A549 (cell line): ENCODE measurements around the gene PXDN. TPM values are rescaled to one million over a fixed set of nuclear protein-coding genes. Genes with fewer than 3 reads are reported as not detected.

Experiments
- ATAC-seq, 2 experiments: fragments of 200-7000 bp in 1 of 2; fragments of >200 bp in 1 of 2; cut with Nextera tagmentation in 1 of 2; cut with Tn5 transposase in 1 of 2; 3 replicates each; pipeline versions ENCODE4 v1.8.0 to v1.9.1; 2018 to 2020; ENCODE audit warnings: mild to moderate bottlenecking in 1 of 2, moderate library complexity in 1 of 2
- CTCF ChIA-PET: fragments of 300-600 bp; sonication (Branson Sonifier 250); formaldehyde crosslinking; extraction: SDS; loops from one replicate; lab custom pipeline; 2021; ENCODE audit warnings: antibody characterized with exemption, inconsistent platforms; lab: Yijun Ruan, JAX
- POLR2A ChIA-PET: fragments of 350-600 bp; formaldehyde crosslinking; extraction: SDS; loops from one replicate; lab custom pipeline; 2021; ENCODE audit warnings: antibody characterized with exemption, inconsistent platforms; lab: Yijun Ruan, JAX
- DNase-seq, 2 experiments: peaks; one replicate each; pipeline versions ENCODE4 v3.0.0 to v3.0.0-alpha.2; 2011 to 2016; ENCODE audit warnings: low read depth in 1 of 2, low spot score in 1 of 2
- FAIRE-seq: peaks from 2 replicates; lab custom pipeline; 2011; peaks lifted over from hg19 to GRCh38; lab: Jason Lieb, UNC
- H3K27ac ChIP-seq, 2 experiments: fragments of >200 bp; sonication (Bioruptor Twin); formaldehyde crosslinking; 3 replicates each; pipeline ENCODE4 v1.5.1; 2016 to 2017
- H3K4me1 ChIP-seq: fragments of >200 bp; sonication (Bioruptor Twin); formaldehyde crosslinking; 3 replicates; pipeline ENCODE4 v1.6.1; 2016
- H3K4me2 ChIP-seq: fragments of >200 bp; sonication (Bioruptor Twin); formaldehyde crosslinking; 3 replicates; pipeline ENCODE4 v1.6.1; 2016
- H3K4me3 ChIP-seq: fragments of >200 bp; sonication (Bioruptor Twin); formaldehyde crosslinking; 3 replicates; pipeline ENCODE4 v1.5.1; 2016
- H3K9me3 ChIP-seq: fragments of >200 bp; sonication (Bioruptor Twin); formaldehyde crosslinking; 3 replicates; pipeline ENCODE4 v1.6.1; 2016
- BHLHE40 ChIP-seq: IDR thresholded peaks from 2 replicates; pipeline ENCODE4 v1.6.1; 2012; ENCODE audit warnings: low read depth, low read length, inconsistent platforms
- CBX2 ChIP-seq: fragments of 200-600 bp; sonication (generic); IDR thresholded peaks from 2 replicates; pipeline ENCODE4 v1.6.1; 2016; ENCODE audit warnings: low read depth, mild to moderate bottlenecking, borderline replicate concordance
- CEBPB ChIP-seq, 2 experiments: fragments of >200 bp in 1 of 2; sonication (Bioruptor Twin) in 1 of 2; formaldehyde crosslinking in 1 of 2; IDR thresholded peaks; 2 replicates each; pipeline ENCODE4 v1.6.1; 2012 to 2016
- ESRRA ChIP-seq: fragments of 150-350 bp; IDR thresholded peaks from 2 replicates; pipeline ENCODE4 v1.6.1; 2014; ENCODE audit warnings: mild to moderate bottlenecking, low read length, borderline replicate concordance
- HDAC2 ChIP-seq: fragments of 200-600 bp; sonication (generic); IDR thresholded peaks from 2 replicates; pipeline ENCODE4 v1.6.1; 2016
- HOXA7 ChIP-seq: fragments of 250-450 bp; sonication (Bioruptor Pico); IDR thresholded peaks from 2 replicates; pipeline ENCODE4 v1.5.0; 2020; ENCODE audit warnings: mild to moderate bottlenecking, moderate library complexity
- JUN ChIP-seq, 2 experiments: fragments of >200 bp; sonication (Bioruptor Twin); formaldehyde crosslinking; IDR thresholded peaks; 2 replicates in 1 of 2; 3 replicates in 1 of 2; pipeline ENCODE4 v1.6.1; 2016 to 2017
- JUNB ChIP-seq: fragments of >200 bp; sonication (Bioruptor Twin); formaldehyde crosslinking; IDR thresholded peaks from 2 replicates; pipeline ENCODE4 v1.6.1; 2016
- MAFK ChIP-seq: fragments of 450-650 bp; IDR thresholded peaks from 2 replicates; pipeline ENCODE4 v1.6.1; 2014; ENCODE audit not compliant: partially characterized antibody
- NFE2L2 ChIP-seq: fragments of 150-350 bp; conservative IDR thresholded peaks from 2 replicates; pipeline ENCODE4 v1.6.1; 2014; ENCODE audit warnings: low read length
- NPAS2 ChIP-seq: fragments of 250-450 bp; sonication (Bioruptor Pico); IDR thresholded peaks from 2 replicates; pipeline ENCODE4 v1.8.0; 2022; ENCODE audit warnings: mild to moderate bottlenecking, moderate library complexity, borderline replicate concordance
- NR3C1 ChIP-seq: fragments of >200 bp; sonication (Bioruptor Twin); formaldehyde crosslinking; IDR thresholded peaks from 3 replicates; pipeline ENCODE4 v1.6.1; 2017
- POLR2A ChIP-seq: IDR thresholded peaks from 2 replicates; pipeline ENCODE4 v1.6.1; 2012; ENCODE audit warnings: mild to moderate bottlenecking, low read length
- POLR2AphosphoS2 ChIP-seq: conservative IDR thresholded peaks from 2 replicates; pipeline ENCODE4 v1.6.1; 2012; ENCODE audit warnings: low read length, improper control_type of control experiment, inconsistent platforms
- RAD21 ChIP-seq, 2 experiments: fragments of >200 bp in 1 of 2; sonication (Bioruptor Twin) in 1 of 2; formaldehyde crosslinking in 1 of 2; IDR thresholded peaks in 1 of 2; conservative IDR thresholded peaks in 1 of 2; 2 replicates in 1 of 2; 3 replicates in 1 of 2; pipeline ENCODE4 v1.6.1; 2012 to 2018; ENCODE audit warnings: inconsistent platforms in 1 of 2
- RCOR1 ChIP-seq: fragments of 150-350 bp; IDR thresholded peaks from 2 replicates; pipeline ENCODE4 v1.6.1; 2014; ENCODE audit warnings: antibody characterized with exemption, low read length, low read depth
- RFX5 ChIP-seq: fragments of 450-650 bp; IDR thresholded peaks from 2 replicates; pipeline ENCODE4 v1.7.1; 2014; ENCODE audit warnings: antibody characterized with exemption, mild to moderate bottlenecking, moderate library complexity
- ZC3H11A ChIP-seq: fragments of 450-650 bp; IDR thresholded peaks from 2 replicates; pipeline ENCODE4 v1.6.1; 2014; ENCODE audit warnings: antibody characterized with exemption, mild to moderate bottlenecking
- ZFP36 ChIP-seq: fragments of 450-650 bp; IDR thresholded peaks from 2 replicates; pipeline ENCODE4 v1.6.1; 2014; ENCODE audit warnings: borderline replicate concordance; ENCODE audit not compliant: partially characterized antibody
- WGBS: methylation state at CpG from one replicate; pipeline ENCODE4 v1.1.6; 2017; ENCODE audit errors: missing lambda C conversion rate; 5-methylcytosine and 5-hydroxymethylcytosine counted together
- polyA plus RNA-seq, 4 experiments: library from polyadenylated mRNA; depleted of rRNA in 3 of 4; stranded (reverse); fragments of >200 nt; fragmentation: RNase III in 1 of 4; extraction: RNeasy Plus Mini Kit Qiagen cat#74134 plus additional on column Dnase treatment in 1 of 4; gene quantifications; 2 replicates in 3 of 4; 3 replicates in 1 of 4; pipeline ENCODE4 v1.2.3, GENCODE V29; 2011 to 2017
- TF ChIP-seq, protein P1 (sequence below): fragments of 450-650 bp; IDR thresholded peaks from 2 replicates; pipeline ENCODE4 v1.6.1; 2014; ENCODE audit warnings: antibody characterized with exemption
- TF ChIP-seq, protein P2 (sequence below): fragments of 200-600 bp; sonication (generic); IDR thresholded peaks from 2 replicates; pipeline ENCODE4 v1.6.1; 2016; ENCODE audit warnings: antibody characterized with exemption, mild to moderate bottlenecking, moderate library complexity
- TF ChIP-seq, protein P3 (sequence below): fragments of 150-350 bp; IDR thresholded peaks from 2 replicates; pipeline ENCODE4 v1.6.1; 2014; ENCODE audit warnings: low read depth, mild to moderate bottlenecking, low read length
- TF ChIP-seq, protein P4 (sequence below): IDR thresholded peaks from 2 replicates; pipeline ENCODE4 v1.6.1; 2012
- TF ChIP-seq, protein P5 (sequence below): fragments of >200 bp; sonication (Bioruptor Twin); formaldehyde crosslinking; IDR thresholded peaks from 3 replicates; pipeline ENCODE4 v1.5.1; 2016

The PXDN gene
- polyA plus RNA-seq, 2 of the 4 experiments (the other 2 are of a cell fraction) = 3.7 to 7.3 TPM

DNA sequence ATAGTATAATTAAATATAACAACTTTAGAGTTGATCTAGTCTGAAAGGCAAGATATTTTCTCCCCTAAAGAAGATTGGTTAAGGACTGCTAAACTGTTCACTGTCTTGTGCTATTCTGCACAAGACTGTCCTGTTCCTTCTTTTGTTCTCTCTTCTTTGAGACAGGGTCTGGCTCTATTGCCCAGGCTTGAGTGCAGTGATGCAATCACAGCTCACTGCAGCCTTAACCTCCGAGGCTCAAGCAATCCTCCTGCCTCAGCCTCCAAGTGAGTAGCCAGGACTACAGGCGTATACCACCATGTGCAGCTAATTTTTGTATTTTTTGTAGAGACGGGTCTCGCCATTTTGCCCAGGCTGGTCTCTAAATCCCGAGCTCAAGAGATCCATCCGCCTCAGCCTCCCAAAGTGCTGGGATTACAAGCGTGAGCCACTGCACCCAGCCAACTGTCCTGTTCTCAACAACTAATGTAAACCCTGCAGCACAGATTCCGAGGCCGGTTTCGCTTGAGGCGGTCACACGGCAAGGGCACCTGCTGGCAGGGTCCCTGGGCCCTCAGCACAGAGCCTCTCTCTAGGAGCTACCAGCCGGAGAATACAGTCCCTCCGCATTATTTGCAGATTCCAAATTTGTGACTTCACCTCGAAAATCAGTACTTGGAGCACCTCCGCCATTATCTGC lies 16.4 kb downstream of the PXDN start:
- Histone ChIP-seq H3K4me1 (peaks cover 20% of the 10 kb centered on the region), H3K27ac (no peak overlapping the region), H3K9me3 (no peaks in the 10 kb centered on the region; the same call in 2 of the 3 replicates), H3K4me3 (no peak overlapping the region), H3K4me2 (no peak overlapping the region)
- ChIA-PET POLR2A (no interaction called here), CTCF (interaction anchor here (0.6 to 1.9 kb wide), 4 partner anchors 9 to 157 kb away, joined by 3 to 5 read pairs (median 3); no protein-coding TSS in a partner anchor)
- DNase-seq = no peak
- no peak for TF ChIP-seq RAD21 (conservative IDR thresholded peaks at IDR 0.05 in 1 of 2, IDR thresholded peaks at IDR 0.05 in 1 of 2)
- no peak for TF ChIP-seq NR3C1
- no peak for TF ChIP-seq POLR2AphosphoS2
- TF ChIP-seq, protein P1, sequence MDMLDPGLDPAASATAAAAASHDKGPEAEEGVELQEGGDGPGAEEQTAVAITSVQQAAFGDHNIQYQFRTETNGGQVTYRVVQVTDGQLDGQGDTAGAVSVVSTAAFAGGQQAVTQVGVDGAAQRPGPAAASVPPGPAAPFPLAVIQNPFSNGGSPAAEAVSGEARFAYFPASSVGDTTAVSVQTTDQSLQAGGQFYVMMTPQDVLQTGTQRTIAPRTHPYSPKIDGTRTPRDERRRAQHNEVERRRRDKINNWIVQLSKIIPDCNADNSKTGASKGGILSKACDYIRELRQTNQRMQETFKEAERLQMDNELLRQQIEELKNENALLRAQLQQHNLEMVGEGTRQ = no peak
- TF ChIP-seq, protein P2, sequence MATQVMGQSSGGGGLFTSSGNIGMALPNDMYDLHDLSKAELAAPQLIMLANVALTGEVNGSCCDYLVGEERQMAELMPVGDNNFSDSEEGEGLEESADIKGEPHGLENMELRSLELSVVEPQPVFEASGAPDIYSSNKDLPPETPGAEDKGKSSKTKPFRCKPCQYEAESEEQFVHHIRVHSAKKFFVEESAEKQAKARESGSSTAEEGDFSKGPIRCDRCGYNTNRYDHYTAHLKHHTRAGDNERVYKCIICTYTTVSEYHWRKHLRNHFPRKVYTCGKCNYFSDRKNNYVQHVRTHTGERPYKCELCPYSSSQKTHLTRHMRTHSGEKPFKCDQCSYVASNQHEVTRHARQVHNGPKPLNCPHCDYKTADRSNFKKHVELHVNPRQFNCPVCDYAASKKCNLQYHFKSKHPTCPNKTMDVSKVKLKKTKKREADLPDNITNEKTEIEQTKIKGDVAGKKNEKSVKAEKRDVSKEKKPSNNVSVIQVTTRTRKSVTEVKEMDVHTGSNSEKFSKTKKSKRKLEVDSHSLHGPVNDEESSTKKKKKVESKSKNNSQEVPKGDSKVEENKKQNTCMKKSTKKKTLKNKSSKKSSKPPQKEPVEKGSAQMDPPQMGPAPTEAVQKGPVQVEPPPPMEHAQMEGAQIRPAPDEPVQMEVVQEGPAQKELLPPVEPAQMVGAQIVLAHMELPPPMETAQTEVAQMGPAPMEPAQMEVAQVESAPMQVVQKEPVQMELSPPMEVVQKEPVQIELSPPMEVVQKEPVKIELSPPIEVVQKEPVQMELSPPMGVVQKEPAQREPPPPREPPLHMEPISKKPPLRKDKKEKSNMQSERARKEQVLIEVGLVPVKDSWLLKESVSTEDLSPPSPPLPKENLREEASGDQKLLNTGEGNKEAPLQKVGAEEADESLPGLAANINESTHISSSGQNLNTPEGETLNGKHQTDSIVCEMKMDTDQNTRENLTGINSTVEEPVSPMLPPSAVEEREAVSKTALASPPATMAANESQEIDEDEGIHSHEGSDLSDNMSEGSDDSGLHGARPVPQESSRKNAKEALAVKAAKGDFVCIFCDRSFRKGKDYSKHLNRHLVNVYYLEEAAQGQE = no peak
- TF ChIP-seq, protein P3, sequence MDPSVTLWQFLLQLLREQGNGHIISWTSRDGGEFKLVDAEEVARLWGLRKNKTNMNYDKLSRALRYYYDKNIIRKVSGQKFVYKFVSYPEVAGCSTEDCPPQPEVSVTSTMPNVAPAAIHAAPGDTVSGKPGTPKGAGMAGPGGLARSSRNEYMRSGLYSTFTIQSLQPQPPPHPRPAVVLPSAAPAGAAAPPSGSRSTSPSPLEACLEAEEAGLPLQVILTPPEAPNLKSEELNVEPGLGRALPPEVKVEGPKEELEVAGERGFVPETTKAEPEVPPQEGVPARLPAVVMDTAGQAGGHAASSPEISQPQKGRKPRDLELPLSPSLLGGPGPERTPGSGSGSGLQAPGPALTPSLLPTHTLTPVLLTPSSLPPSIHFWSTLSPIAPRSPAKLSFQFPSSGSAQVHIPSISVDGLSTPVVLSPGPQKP = no peak
- TF ChIP-seq CEBPB (IDR thresholded peaks at IDR 0.05) = no peak
- no peak for TF ChIP-seq HDAC2
- no peak for TF ChIP-seq MAFK
- no peak for TF ChIP-seq RFX5
- TF ChIP-seq ESRRA = no peak
- TF ChIP-seq CBX2 = no peak
- TF ChIP-seq POLR2A = no peak
- TF ChIP-seq, protein P4, sequence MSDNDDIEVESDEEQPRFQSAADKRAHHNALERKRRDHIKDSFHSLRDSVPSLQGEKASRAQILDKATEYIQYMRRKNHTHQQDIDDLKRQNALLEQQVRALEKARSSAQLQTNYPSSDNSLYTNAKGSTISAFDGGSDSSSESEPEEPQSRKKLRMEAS = no peak
- TF ChIP-seq NFE2L2 = no peak
- TF ChIP-seq JUN (IDR thresholded peaks at IDR 0.05) = no peak
- TF ChIP-seq ZFP36 = no peak
- no peak for TF ChIP-seq BHLHE40
- no peak for TF ChIP-seq ZC3H11A
- no peak for TF ChIP-seq RCOR1
- FAIRE-seq = no peak
- WGBS = 74% methylated on average over 16 of the region's 16 CpGs
- ATAC-seq = no peak

DNA sequence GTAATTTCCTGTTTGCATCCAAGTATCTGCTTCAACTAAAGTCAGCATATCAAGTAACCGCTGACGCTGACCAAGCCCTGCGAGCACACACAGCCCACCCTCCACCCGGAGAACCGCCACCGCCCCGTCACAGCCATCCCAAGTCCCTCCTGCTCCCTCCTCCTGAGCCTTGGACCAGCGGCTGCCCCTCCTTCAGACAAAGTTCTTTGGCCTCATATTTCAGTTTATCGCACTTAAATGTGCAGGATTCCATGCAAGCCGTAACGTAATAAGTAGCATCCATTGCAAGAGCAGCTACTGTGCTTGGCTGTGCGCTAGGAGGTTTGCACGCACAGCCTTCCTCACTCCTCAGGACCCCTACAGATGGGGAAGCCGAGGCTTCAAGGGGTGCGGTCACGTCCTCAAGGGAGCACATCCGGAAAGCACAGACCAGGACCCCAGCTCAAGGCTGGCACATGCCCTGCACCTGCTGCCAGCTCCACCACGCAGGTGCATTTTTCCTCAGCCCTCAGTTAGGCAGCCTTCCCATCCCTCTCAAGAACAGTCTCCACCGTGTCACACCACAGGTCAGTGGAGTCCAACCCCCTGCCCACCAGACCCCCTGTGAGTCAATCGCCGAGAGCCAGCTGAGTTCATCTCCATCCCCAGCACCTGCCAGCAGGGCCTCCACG lies 17.1 kb downstream of the PXDN start:
- peaks cover 20% of the 10 kb centered on the region for H3K4me1 ChIP-seq
- ChIA-PET POLR2A (no interaction called here), CTCF (interaction anchor here (0.9 to 1.9 kb wide), 4 partner anchors 9 to 136 kb away, joined by 3 to 5 read pairs (median 4); no protein-coding TSS in a partner anchor)
- 72% methylated on average over 22 of the region's 22 CpGs for WGBS
- no peak overlapping the region for H3K27ac ChIP-seq
- ATAC-seq (no peak), DNase-seq (no peak), FAIRE-seq (no peak)
- no peak overlapping the region for H3K4me2 ChIP-seq
- H3K4me3 ChIP-seq = no peak overlapping the region
- TF ChIP-seq HOXA7 (no peak), JUNB (no peak), ZC3H11A (no peak), NPAS2 (CRISPR knock-in tag) (no peak)
- TF ChIP-seq, protein P5, sequence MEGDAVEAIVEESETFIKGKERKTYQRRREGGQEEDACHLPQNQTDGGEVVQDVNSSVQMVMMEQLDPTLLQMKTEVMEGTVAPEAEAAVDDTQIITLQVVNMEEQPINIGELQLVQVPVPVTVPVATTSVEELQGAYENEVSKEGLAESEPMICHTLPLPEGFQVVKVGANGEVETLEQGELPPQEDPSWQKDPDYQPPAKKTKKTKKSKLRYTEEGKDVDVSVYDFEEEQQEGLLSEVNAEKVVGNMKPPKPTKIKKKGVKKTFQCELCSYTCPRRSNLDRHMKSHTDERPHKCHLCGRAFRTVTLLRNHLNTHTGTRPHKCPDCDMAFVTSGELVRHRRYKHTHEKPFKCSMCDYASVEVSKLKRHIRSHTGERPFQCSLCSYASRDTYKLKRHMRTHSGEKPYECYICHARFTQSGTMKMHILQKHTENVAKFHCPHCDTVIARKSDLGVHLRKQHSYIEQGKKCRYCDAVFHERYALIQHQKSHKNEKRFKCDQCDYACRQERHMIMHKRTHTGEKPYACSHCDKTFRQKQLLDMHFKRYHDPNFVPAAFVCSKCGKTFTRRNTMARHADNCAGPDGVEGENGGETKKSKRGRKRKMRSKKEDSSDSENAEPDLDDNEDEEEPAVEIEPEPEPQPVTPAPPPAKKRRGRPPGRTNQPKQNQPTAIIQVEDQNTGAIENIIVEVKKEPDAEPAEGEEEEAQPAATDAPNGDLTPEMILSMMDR = no peak
- no peaks in the 10 kb centered on the region for H3K9me3 ChIP-seq
